ENCODE results near the gene CRYBG2. TPM values are rescaled to one million over a fixed set of nuclear protein-coding genes. Genes with fewer than 3 reads are reported as not detected.
A peak's percentile ranks its signal among the peaks of the same experiment; 100 is the strongest.

CRYBG2 gene
- total and polyA plus RNA-seq, 2 of the 13 experiments (the other 11 are each of a cell fraction or from before 2014, with no cell fraction given): 1.3 to 2.9 TPM

DNA sequence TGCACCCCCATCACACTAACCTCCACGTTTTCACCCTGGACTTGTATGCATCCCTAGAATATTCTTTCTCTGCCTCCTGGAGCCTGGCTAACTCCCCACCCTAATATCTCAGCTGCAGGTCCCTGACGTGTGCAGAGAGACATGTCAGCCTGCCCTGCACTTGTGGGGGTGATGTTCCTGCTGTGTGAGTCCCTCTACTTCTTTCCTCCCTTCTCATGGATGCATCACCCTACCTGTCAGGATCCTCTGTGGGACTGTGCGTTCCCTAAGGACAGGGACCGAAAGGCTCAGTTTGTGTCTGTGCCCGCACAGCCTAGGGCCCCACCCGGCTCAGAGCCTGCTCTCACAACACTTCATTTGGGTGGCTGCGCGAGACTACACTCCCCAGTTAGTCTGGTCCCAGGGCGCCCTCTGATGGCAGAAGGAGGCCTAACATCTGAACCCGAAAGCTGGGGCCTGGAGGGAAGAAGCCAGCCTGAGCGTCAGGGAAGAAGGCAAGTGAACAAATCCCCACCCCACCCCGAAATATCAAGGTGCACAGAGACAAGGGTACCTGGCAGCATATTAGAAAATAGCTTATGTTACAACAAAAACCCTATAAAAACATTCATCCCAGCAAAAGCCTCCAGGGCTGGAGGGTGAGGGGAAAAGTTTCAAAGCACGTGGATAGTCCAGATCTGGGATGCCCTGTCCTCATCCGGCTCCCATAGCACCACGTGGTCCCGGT is 32.5 kb downstream of the CRYBG2 start (continued):
- TF ChIP-seq, protein P1, sequence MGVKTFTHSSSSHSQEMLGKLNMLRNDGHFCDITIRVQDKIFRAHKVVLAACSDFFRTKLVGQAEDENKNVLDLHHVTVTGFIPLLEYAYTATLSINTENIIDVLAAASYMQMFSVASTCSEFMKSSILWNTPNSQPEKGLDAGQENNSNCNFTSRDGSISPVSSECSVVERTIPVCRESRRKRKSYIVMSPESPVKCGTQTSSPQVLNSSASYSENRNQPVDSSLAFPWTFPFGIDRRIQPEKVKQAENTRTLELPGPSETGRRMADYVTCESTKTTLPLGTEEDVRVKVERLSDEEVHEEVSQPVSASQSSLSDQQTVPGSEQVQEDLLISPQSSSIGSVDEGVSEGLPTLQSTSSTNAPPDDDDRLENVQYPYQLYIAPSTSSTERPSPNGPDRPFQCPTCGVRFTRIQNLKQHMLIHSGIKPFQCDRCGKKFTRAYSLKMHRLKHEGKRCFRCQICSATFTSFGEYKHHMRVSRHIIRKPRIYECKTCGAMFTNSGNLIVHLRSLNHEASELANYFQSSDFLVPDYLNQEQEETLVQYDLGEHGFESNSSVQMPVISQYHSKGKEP (CRISPR knock-in tag; IDR thresholded peaks at IDR 0.05): no peak
- TF ChIP-seq GATAD1 (CRISPR knock-in tag; IDR thresholded peaks at IDR 0.05) (no peak), MATR3 (CRISPR knock-in tag; IDR thresholded peaks at IDR 0.05) (no peak), SAP130 (CRISPR knock-in tag; IDR thresholded peaks at IDR 0.05; ENCODE audit: low read depth) (peak; percentile 41; the same call in 1 of the 2 replicates), SP4 (CRISPR knock-in tag; IDR thresholded peaks at IDR 0.05) (peak; percentile 62; the same call in 1 of the 2 replicates), ZNF10 (CRISPR knock-in tag; IDR thresholded peaks at IDR 0.05; ENCODE audit: borderline replicate concordance, low read depth) (no peak), ZNF788 (CRISPR knock-in tag; IDR thresholded peaks at IDR 0.05; ENCODE audit: borderline replicate concordance) (no peak), BORCS8-MEF2B (CRISPR knock-in tag; IDR thresholded peaks at IDR 0.05) (0 out of 2 replicates have a peak, but pooled peaks have one; percentile 23), ZNF292 (CRISPR knock-in tag; IDR thresholded peaks at IDR 0.05; ENCODE audit: borderline replicate concordance, low read depth) (no peak), NFE2L2 (IDR thresholded peaks at IDR 0.05; ENCODE audit: low read length) (no peak), HES4 (CRISPR knock-in tag; IDR thresholded peaks at IDR 0.05; ENCODE audit: borderline replicate concordance) (no peak), ZNF260 (CRISPR knock-in tag; IDR thresholded peaks at IDR 0.05; ENCODE audit: borderline replicate concordance, low read depth) (no peak), FOXO1 (CRISPR knock-in tag; IDR thresholded peaks at IDR 0.05) (0 out of 2 replicates have a peak, but pooled peaks have one; percentile 30)
- TF ChIP-seq, protein P2, sequence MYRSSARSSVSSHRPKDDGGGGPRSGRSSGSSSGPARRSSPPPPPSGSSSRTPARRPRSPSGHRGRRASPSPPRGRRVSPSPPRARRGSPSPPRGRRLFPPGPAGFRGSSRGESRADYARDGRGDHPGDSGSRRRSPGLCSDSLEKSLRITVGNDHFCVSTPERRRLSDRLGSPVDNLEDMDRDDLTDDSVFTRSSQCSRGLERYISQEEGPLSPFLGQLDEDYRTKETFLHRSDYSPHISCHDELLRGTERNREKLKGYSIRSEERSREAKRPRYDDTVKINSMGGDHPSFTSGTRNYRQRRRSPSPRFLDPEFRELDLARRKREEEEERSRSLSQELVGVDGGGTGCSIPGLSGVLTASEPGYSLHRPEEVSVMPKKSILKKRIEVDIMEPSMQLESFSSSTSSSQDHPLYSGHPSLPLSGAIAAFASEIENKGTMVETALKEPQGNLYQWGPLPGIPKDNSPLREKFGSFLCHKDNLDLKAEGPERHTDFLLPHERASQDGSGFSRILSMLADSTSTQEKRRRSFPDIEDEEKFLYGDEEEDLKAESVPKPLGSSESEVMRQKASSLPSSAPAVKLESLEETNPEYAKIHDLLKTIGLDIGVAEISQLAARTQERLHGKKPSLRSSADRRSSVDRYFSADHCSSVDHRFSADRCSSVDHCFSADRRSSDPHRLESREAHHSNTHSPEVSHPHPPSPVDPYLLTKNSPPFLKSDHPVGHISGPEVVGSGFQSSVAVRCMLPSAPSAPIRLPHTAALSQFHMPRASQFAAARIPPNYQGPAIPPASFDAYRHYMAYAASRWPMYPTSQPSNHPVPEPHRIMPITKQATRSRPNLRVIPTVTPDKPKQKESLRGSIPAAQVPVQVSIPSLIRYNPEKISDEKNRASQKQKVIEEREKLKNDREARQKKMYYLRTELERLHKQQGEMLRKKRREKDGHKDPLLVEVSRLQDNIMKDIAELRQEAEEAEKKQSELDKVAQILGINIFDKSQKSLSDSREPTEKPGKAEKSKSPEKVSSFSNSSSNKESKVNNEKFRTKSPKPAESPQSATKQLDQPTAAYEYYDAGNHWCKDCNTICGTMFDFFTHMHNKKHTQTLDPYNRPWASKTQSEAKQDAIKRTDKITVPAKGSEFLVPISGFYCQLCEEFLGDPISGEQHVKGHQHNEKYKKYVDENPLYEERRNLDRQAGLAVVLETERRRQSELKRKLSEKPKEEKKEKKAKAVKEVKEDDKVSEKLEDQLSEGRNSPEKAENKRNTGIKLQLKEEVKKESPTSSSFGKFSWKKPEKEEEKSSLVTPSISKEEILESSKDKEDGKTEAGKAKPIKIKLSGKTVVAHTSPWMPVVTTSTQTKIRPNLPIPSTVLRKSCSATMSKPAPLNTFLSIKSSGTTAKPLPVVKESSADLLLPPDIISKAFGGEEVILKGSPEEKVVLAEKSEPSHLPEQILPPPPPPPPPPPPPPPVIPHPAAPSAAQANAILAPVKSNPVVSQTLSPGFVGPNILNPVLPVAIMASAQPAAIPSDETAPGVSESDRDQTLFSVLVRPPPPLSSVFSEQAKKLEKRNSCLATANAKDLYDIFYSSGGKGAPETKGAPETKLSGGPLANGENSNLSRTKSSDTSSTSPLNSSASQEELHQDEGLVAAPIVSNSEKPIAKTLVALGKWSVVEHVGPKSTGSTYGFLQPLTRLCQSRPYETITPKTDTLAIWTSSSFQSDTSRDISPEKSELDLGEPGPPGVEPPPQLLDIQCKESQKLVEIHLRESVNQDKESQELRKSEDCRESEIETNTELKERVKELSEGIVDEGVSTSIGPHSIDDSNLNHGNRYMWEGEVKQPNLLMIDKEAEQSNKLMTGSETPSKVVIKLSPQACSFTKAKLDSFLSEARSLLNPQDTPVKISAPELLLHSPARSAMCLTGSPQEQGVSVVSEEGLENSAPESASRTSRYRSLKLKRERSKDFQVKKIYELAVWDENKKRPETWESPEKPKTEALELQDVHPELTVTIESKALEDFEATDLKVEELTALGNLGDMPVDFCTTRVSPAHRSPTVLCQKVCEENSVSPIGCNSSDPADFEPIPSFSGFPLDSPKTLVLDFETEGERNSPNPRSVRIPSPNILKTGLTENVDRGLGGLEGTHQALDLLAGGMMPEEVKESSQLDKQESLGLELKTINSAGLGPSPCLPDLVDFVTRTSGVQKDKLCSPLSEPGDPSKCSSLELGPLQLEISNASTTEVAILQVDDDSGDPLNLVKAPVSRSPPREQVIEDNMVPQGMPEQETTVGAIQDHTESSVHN (CRISPR knock-in tag; IDR thresholded peaks at IDR 0.05): no peak
- TF ChIP-seq, protein P3, sequence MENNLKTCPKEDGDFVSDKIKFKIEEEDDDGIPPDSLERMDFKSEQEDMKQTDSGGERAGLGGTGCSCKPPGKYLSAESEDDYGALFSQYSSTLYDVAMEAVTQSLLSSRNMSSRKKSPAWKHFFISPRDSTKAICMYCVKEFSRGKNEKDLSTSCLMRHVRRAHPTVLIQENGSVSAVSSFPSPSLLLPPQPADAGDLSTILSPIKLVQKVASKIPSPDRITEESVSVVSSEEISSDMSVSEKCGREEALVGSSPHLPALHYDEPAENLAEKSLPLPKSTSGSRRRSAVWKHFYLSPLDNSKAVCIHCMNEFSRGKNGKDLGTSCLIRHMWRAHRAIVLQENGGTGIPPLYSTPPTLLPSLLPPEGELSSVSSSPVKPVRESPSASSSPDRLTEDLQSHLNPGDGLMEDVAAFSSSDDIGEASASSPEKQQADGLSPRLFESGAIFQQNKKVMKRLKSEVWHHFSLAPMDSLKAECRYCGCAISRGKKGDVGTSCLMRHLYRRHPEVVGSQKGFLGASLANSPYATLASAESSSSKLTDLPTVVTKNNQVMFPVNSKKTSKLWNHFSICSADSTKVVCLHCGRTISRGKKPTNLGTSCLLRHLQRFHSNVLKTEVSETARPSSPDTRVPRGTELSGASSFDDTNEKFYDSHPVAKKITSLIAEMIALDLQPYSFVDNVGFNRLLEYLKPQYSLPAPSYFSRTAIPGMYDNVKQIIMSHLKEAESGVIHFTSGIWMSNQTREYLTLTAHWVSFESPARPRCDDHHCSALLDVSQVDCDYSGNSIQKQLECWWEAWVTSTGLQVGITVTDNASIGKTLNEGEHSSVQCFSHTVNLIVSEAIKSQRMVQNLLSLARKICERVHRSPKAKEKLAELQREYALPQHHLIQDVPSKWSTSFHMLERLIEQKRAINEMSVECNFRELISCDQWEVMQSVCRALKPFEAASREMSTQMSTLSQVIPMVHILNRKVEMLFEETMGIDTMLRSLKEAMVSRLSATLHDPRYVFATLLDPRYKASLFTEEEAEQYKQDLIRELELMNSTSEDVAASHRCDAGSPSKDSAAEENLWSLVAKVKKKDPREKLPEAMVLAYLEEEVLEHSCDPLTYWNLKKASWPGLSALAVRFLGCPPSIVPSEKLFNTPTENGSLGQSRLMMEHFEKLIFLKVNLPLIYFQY (CRISPR knock-in tag; IDR thresholded peaks at IDR 0.05; ENCODE audit: borderline replicate concordance): no peak
